ENCODE measurements around the gene MRPS2.
A peak's percentile ranks its signal among the peaks of the same experiment; 100 is the strongest.
"Not testable (repeated sequence)": the region's sequence is repeated elsewhere in the genome, so short reads cannot be mapped to it uniquely, and the experiment has no call there.

The MRPS2 gene

GRCh38 chr9:135500525-135501260, at the start of gene MRPS2:
Gene MRPS2, plus strand, starts transcription at chr9:135500682. Its CDS starts 29 bp downstream, at chr9:135500711.
- DNase-seq (ENCODE audit: low read depth), result peak; percentile 64

- no peak for DNase-seq (ENCODE audit: low read depth)
Measured at GRCh38 chr9:135450956-135451355, 49.5 kb upstream of the MRPS2 start.

GRCh38 chr9:135451909-135452308, 48.6 kb upstream of the MRPS2 start:
- DNase-seq (ENCODE audit: low read depth), result not testable (repeated sequence)

GRCh38 chr9:135454737-135455136, 45.7 kb upstream of the MRPS2 start:
- DNase-seq (ENCODE audit: low read depth), result no peak

GRCh38 chr9:135455401-135456030, 45.0 kb upstream of the MRPS2 start:
- no peak for DNase-seq (ENCODE audit: low read depth)

- no peak for DNase-seq (ENCODE audit: low read depth)
Measured at GRCh38 chr9:135456436-135457104, 43.9 kb upstream of the MRPS2 start.

GRCh38 chr9:135458478-135458877, 42.0 kb upstream of the MRPS2 start:
- DNase-seq (ENCODE audit: low read depth), result not testable (repeated sequence)

- no peak for DNase-seq (ENCODE audit: low read depth)
Measured at GRCh38 chr9:135461936-135462335, 38.5 kb upstream of the MRPS2 start.

GRCh38 chr9:135463140-135463539, 37.3 kb upstream of the MRPS2 start:
- no peak for DNase-seq (ENCODE audit: low read depth)

- DNase-seq (ENCODE audit: low read depth), result no peak
Measured at GRCh38 chr9:135464181-135464580, 36.3 kb upstream of the MRPS2 start.

- no peak for DNase-seq (ENCODE audit: low read depth)
Measured at GRCh38 chr9:135468854-135469521, 31.5 kb upstream of the MRPS2 start.

- no peak for DNase-seq (ENCODE audit: low read depth)
Measured at GRCh38 chr9:135471791-135472640, 28.5 kb upstream of the MRPS2 start.

GRCh38 chr9:135473972-135474543, 26.4 kb upstream of the MRPS2 start:
- DNase-seq (ENCODE audit: low read depth), result no peak

- DNase-seq (ENCODE audit: low read depth), result no peak
Measured at GRCh38 chr9:135474915-135475314, 25.6 kb upstream of the MRPS2 start.

- no peak for DNase-seq (ENCODE audit: low read depth)
Measured at GRCh38 chr9:135476561-135477355, 23.7 kb upstream of the MRPS2 start.

GRCh38 chr9:135478191-135478590, 22.3 kb upstream of the MRPS2 start:
- no peak for DNase-seq (ENCODE audit: low read depth)

- no peak for DNase-seq (ENCODE audit: low read depth)
Measured at GRCh38 chr9:135478829-135479468, 21.5 kb upstream of the MRPS2 start.

GRCh38 chr9:135479469-135480052, 20.9 kb upstream of the MRPS2 start, which contains the start of gene PPP1R26:
Gene PPP1R26, plus strand, starts transcription at chr9:135479782. Its CDS starts 4,729 bp downstream, at chr9:135484511.
- no peak for DNase-seq (ENCODE audit: low read depth)

All from stimulated activated CD8-positive, alpha-beta memory T cell treated with anti-CD3 and anti-CD28 coated beads, Interleukin-7, amount 100 ng/mL, for 24 hours (primary cell).